Esophagus squamous epithelium (tissue), 5 donors: ENCODE data around the gene CDH13. TPM values are rescaled to one million over a fixed set of nuclear protein-coding genes. Genes with fewer than 3 reads are reported as not detected.

Experiments used
- DNase-seq: peaks from one replicate; lab custom pipeline; 2025; lab: John Stamatoyannopoulos, UW
- H3K27ac ChIP-seq, 4 donors: fragments of 200-600 bp; sonication (generic); one replicate each; pipeline ENCODE4 v1.5.1; 2016 to 2019; ENCODE audit warnings: mild to moderate bottlenecking in 1 of 4
- H3K27me3 ChIP-seq, 4 donors: fragments of 200-600 bp; sonication (generic); 1 replicate in 3 of 4; 2 replicates in 1 of 4; pipeline versions ENCODE4 v1.5.1 to v1.6.0; 2017 to 2021; ENCODE audit warnings: antibody characterized with exemption in 1 of 4
- H3K36me3 ChIP-seq, 3 donors: fragments of 200-600 bp; sonication (generic); one replicate each; pipeline ENCODE4 v1.5.1; 2016 to 2019
- H3K4me1 ChIP-seq, 3 donors: fragments of 200-600 bp; sonication (generic); one replicate each; pipeline ENCODE4 v1.5.1; 2017 to 2019
- H3K4me3 ChIP-seq, 4 donors: fragments of 200-600 bp; sonication (generic); 1 replicate in 3 of 4; 2 replicates in 1 of 4; pipeline ENCODE4 v1.5.1; 2016 to 2019; ENCODE audit warnings: mild to moderate bottlenecking in 2 of 4, moderate library complexity in 1 of 4
- H3K9me3 ChIP-seq, 3 donors: fragments of 200-600 bp; sonication (generic); one replicate each; pipeline ENCODE4 v1.5.1; 2016 to 2019
- CTCF ChIP-seq, 6 experiments: fragments of 450-650 bp in 4 of 6; fragments of 200-600 bp in 2 of 6; sonication (generic) in 2 of 6; IDR thresholded peaks; one replicate each; pipeline ENCODE4 v1.5.1; 2016 to 2019; ENCODE audit warnings: antibody characterized with exemption in 6 of 6, mild to moderate bottlenecking in 4 of 6, moderate library complexity in 4 of 6
- POLR2A ChIP-seq, 4 donors: fragments of 450-650 bp; IDR thresholded peaks; one replicate each; pipeline ENCODE4 v1.6.1; 2017; ENCODE audit warnings: antibody characterized with exemption in 4 of 4, mild to moderate bottlenecking in 4 of 4, moderate library complexity in 3 of 4
- WGBS, 2 donors: methylation state at CpG; one replicate each; pipeline ENCODE4 v1.1.5; 2018; 5-methylcytosine and 5-hydroxymethylcytosine counted together
- intact Hi-C: fragments of 100-400 bp; cut with DNase I; formaldehyde crosslinking; loops from one replicate; pipeline ENCODE4 v1.15.0; 2022
- total RNA-seq, 4 donors: library from RNA; depleted of rRNA; stranded (reverse); fragments of >200 nt; gene quantifications; one replicate each; pipeline ENCODE4 v1.1.0, GENCODE V29; 2016
- donor health status: DM: yes; HTN: yes; CAD: no.

The CDH13 gene
- total RNA-seq, 4 donors from 2014 or later = 6.9 to 31.9 (median 21.1) TPM

DNA sequence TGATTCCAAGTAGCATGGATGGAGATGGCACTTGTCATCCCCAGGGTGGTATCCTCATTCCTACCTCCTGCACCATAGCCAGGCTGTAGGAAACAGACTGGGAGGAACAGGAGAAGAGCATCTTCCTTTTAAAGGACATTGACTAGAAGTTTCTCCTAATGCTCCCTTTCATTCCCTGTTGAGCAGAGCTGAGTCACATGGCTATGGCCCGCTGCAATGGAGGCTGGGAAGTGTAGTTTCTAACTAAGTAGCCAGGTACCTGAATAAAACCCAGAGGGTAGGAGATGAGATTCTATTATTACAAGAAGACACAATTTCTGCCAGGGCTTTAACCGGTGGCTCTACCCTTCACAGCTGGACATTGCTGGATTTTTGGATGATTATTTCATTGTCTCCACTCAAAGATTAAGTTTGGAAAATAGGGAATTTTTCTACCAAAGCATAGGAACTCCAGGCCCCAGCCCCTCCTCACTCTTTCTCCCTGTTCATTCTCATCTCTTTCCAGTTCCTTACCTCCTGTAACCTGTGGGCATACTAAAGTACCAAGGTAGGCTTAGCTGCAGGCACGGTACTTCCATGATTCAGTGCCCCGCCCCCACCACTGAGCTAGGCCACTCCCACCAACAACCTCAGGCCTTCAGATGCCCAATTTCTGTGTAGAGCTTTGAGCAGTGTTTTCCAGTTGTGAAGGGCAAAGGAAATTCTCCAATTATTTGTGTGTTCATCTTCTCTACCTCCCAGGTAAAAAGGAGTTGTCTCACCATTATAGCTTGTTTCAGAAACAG, 378.3 kb downstream of the CDH13 start:
- no peaks in the 10 kb centered on the region for H3K36me3 ChIP-seq
- no peaks in the 10 kb centered on the region for H3K9me3 ChIP-seq
- H3K4me3 ChIP-seq = no peak overlapping the region
- DNase-seq = no peak
- H3K27ac ChIP-seq = no peak overlapping the region
- WGBS, 2 donors = 63 to 66% methylated on average over 4 of the region's 4 CpGs
- no peaks in the 10 kb centered on the region for H3K27me3 ChIP-seq
- intact Hi-C loops = no loop called here
- TF ChIP-seq POLR2A (IDR thresholded peaks at IDR 0.05) = no peak
- TF ChIP-seq CTCF (IDR thresholded peaks at IDR 0.05) = no peak
- H3K4me1 ChIP-seq = no peaks in the 10 kb centered on the region

DNA sequence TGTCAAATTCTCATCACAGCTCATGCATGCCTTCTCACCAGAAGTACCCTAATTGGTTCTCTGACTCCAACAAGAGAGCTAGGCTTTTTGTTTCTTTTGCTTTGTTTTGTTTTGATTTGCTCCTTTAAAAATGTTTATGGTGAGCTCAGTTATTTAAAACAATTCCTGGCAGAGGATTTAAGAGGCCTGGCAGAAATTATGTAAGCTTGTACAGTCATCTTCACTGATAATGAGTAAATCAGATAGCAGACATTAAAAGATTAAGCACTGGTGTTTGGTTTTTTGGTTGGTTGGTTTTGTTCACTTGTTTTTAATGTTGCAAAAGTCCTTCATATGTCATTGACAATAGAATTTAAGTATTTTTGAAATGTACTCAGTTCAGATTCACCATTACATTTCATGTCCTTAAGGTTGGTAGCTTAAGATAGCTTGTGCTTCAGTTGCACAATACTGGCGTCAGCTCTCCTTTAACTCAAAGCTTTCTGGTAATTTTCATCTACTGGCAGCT, 378.9 kb downstream of the CDH13 start:
- WGBS, 2 donors = 60 to 61% methylated on average over 1 of the region's 1 CpG
- H3K4me3 ChIP-seq = no peak overlapping the region
- intact Hi-C loops = no loop called here
- no peaks in the 10 kb centered on the region for H3K27me3 ChIP-seq
- TF ChIP-seq POLR2A (IDR thresholded peaks at IDR 0.05) = no peak
- TF ChIP-seq CTCF (IDR thresholded peaks at IDR 0.05) = no peak
- no peaks in the 10 kb centered on the region for H3K36me3 ChIP-seq
- H3K9me3 ChIP-seq = no peaks in the 10 kb centered on the region
- no peak for DNase-seq
- H3K4me1 ChIP-seq = no peaks in the 10 kb centered on the region
- no peak overlapping the region for H3K27ac ChIP-seq

- H3K4me3 ChIP-seq = no peak overlapping the region
- H3K9me3 ChIP-seq = no peaks in the 10 kb centered on the region
- WGBS, 2 donors = 76% methylated on average over 15 of the region's 15 CpGs
- DNase-seq = no peak
- no peaks in the 10 kb centered on the region for H3K4me1 ChIP-seq
- TF ChIP-seq POLR2A (IDR thresholded peaks at IDR 0.05) (no peak), CTCF (IDR thresholded peaks at IDR 0.05) (no peak)
- no peak overlapping the region for H3K27ac ChIP-seq
- H3K36me3 ChIP-seq = no peaks in the 10 kb centered on the region
- intact Hi-C loops = no loop called here
- no peaks in the 10 kb centered on the region for H3K27me3 ChIP-seq
Observed at GRCh38 chr16:83010776-83011720, 384.3 kb downstream of the CDH13 start.

DNA sequence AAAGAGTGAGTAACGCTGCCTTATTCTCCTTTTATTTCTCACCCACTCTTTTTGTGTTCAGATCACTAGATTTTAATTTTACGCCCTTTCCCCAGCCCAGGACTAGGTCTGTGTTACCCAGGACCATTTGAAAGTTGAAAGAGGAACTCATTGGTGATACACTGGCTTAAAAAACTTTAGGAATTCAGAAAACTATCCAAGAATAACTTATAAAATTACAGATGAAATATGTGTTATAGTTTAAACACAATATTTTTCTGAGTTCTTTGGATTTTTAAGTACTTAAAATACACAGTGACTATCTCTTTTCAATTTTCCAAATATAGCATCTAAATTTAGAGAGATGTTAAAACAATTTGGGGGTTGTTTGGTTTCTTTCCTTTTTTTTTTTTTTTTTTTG, 385.2 kb downstream of the CDH13 start:
- no peak for DNase-seq
- Histone ChIP-seq H3K4me3 (no peak overlapping the region), H3K4me1 (no peaks in the 10 kb centered on the region), H3K27ac (no peak overlapping the region), H3K9me3 (no peaks in the 10 kb centered on the region), H3K27me3 (no peaks in the 10 kb centered on the region), H3K36me3 (no peaks in the 10 kb centered on the region)
- intact Hi-C loops = no loop called here
- 86 to 87% methylated on average over 2 of the region's 2 CpGs for WGBS, 2 donors
- TF ChIP-seq CTCF (IDR thresholded peaks at IDR 0.05) = no peak
- TF ChIP-seq POLR2A (IDR thresholded peaks at IDR 0.05) = no peak

DNA sequence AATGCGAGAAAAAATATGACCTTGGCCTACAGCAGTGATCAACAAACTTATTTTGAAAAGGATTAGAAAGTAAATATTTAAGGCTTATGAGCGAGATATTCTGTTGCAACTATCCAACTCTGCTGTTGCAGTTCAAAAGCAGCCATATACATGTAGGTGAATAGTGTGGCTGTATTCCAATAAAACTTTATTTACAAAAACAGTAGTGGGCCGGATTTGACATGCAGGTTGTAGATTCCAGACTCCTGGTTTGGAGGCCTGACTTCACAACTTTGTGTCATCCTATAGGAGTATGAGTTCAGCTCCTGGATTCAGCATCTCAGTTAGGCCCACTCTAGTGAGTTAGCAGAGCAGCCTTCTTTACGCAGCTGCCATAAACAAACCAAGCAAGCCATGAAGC, 386.3 kb downstream of the CDH13 start:
- no peaks in the 10 kb centered on the region for H3K27me3 ChIP-seq
- H3K4me3 ChIP-seq = no peak overlapping the region
- TF ChIP-seq POLR2A (IDR thresholded peaks at IDR 0.05) (no peak), CTCF (IDR thresholded peaks at IDR 0.05) (no peak)
- no peak overlapping the region for H3K27ac ChIP-seq
- no peak for DNase-seq
- H3K4me1 ChIP-seq = no peaks in the 10 kb centered on the region
- H3K36me3 ChIP-seq = no peaks in the 10 kb centered on the region
- intact Hi-C loops = no loop called here
- no peaks in the 10 kb centered on the region for H3K9me3 ChIP-seq
- WGBS, 2 donors = 79 to 81% methylated on average over 4 of the region's 4 CpGs
